Testis (tissue), 2 donors: ENCODE results near the gene KDSR.

Source experiments
- CTCF ChIP-seq, 3 experiments: fragments of 450-650 bp in 2 of 3; fragments of 200-600 bp in 1 of 3; sonication (generic) in 1 of 3; IDR thresholded peaks; one replicate each; pipeline ENCODE4 v1.5.1; 2016 to 2019; ENCODE audit warnings: antibody characterized with exemption in 3 of 3, mild to moderate bottlenecking in 2 of 3, moderate library complexity in 1 of 3
- POLR2A ChIP-seq: fragments of 450-650 bp; IDR thresholded peaks from one replicate; pipeline ENCODE4 v1.6.1; 2017; ENCODE audit warnings: antibody characterized with exemption, mild to moderate bottlenecking, moderate library complexity

DNA sequence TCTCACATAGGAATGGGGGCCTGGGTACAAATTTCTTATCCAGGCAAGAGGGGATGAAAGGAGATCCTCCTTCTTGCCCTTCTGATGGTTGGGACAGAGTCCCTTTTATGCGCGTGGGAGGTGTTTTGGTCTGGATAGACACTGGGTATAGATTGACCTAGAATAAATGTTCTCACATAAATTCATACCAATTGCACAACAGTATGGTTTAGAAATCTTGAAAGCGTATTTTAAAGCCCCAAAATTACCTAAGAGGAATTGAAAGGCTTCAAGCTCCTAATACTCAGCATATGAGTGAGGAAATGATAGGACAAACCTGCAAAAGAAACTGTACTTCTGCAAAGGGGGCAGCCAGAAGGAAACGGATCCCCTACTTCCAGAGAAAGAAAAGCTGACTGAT, 44.8 kb downstream of the KDSR start:
- TF ChIP-seq CTCF (IDR thresholded peaks at IDR 0.05) (no peak), POLR2A (no peak)
